ENCODE results near the gene MDN1.

GRCh38 chr6:89694428-89694827 lies 125.2 kb downstream of the MDN1 start:
- no peak for TF ChIP-seq CTCF (IDR thresholded peaks at IDR 0.05)
- TF ChIP-seq EZH2 (IDR thresholded peaks at IDR 0.05; ENCODE audit: borderline replicate concordance, insufficient read depth, low read depth, low read length, poor library complexity, severe bottlenecking): no peak
